ENCODE measurements around the gene RICTOR.

Gene RICTOR

GRCh38 chr5:38888041-38888440 is 186.2 kb downstream of the RICTOR start:
- TF ChIP-seq CSRNP3 (CRISPR knock-in tag; IDR thresholded peaks at IDR 0.05) (no peak), PATZ1 (CRISPR knock-in tag; IDR thresholded peaks at IDR 0.05; ENCODE audit: borderline replicate concordance) (no peak), GLIS3 (CRISPR knock-in tag; IDR thresholded peaks at IDR 0.05) (no peak), CSDC2 (CRISPR knock-in tag; IDR thresholded peaks at IDR 0.05) (no peak), TSHZ2 (CRISPR knock-in tag; IDR thresholded peaks at IDR 0.05) (no peak), ZNF70 (CRISPR knock-in tag; IDR thresholded peaks at IDR 0.05) (no peak), ZFP3 (CRISPR knock-in tag; IDR thresholded peaks at IDR 0.05) (no peak), PPARA (CRISPR knock-in tag; IDR thresholded peaks at IDR 0.05; ENCODE audit: borderline replicate concordance) (no peak), RARB (CRISPR knock-in tag; IDR thresholded peaks at IDR 0.05) (no peak), TOX (CRISPR knock-in tag; IDR thresholded peaks at IDR 0.05; ENCODE audit: borderline replicate concordance) (no peak), ISL1 (CRISPR knock-in tag; IDR thresholded peaks at IDR 0.05) (no peak), BACH2 (CRISPR knock-in tag; IDR thresholded peaks at IDR 0.05; ENCODE audit: borderline replicate concordance) (no peak), ZC3H10 (CRISPR knock-in tag; IDR thresholded peaks at IDR 0.05) (no peak), CREB5 (CRISPR knock-in tag; IDR thresholded peaks at IDR 0.05; ENCODE audit: low read depth) (no peak)
- no peak for ATAC-seq

Data from SK-N-SH treated with all-trans-retinoic acid at 6 μM for 48 hours (cell line).